Activated naive CD8-positive, alpha-beta T cell treated with anti-CD3 and anti-CD28 coated beads, Interleukin-2, amount 50 U/mL, for 16 hours (primary cell): ENCODE measurements around the gene REPS1.
A peak's percentile ranks its signal among the peaks of the same experiment; 100 is the strongest.
"Not testable (repeated sequence)": the region's sequence is repeated elsewhere in the genome, so short reads cannot be mapped to it uniquely, and the experiment has no call there.

Experiments
- DNase-seq: peaks from one replicate; pipeline ENCODE4 v3.0.0-alpha.2; 2020; ENCODE audit warnings: low read depth, low spot score

REPS1 gene

GRCh38 chr6:138987643-138988468 is at the start of gene REPS1:
Gene REPS1, minus strand, starts transcription at chr6:138988253. Its CDS starts 571 bp downstream, at chr6:138987682.
- peak; percentile 80 for DNase-seq

- no peak for DNase-seq
Observed at GRCh38 chr6:139037490-139037889, 49.4 kb upstream of the REPS1 start.

- no peak for DNase-seq
Observed at GRCh38 chr6:139030228-139030963, 42.3 kb upstream of the REPS1 start.

GRCh38 chr6:139029470-139030227 is 41.6 kb upstream of the REPS1 start:
- no peak for DNase-seq

GRCh38 chr6:139028658-139029469 is 40.8 kb upstream of the REPS1 start, which contains the start of gene ABRACL:
Gene ABRACL, plus strand, starts transcription at chr6:139028745. Its CDS starts 5,416 bp downstream, at chr6:139034161.
- peak; percentile 77 for DNase-seq

GRCh38 chr6:139028215-139028657 is 40.2 kb upstream of the REPS1 start:
- DNase-seq, result no peak

- DNase-seq, result peak; percentile 43
Observed at GRCh38 chr6:139027620-139028182, 39.6 kb upstream of the REPS1 start.

- DNase-seq, result not testable (repeated sequence)
Observed at GRCh38 chr6:139025416-139025815, 37.4 kb upstream of the REPS1 start.

- DNase-seq, result no peak
Observed at GRCh38 chr6:139020689-139021088, 32.6 kb upstream of the REPS1 start.

GRCh38 chr6:139019722-139020121 is 31.7 kb upstream of the REPS1 start:
- DNase-seq, result no peak

- DNase-seq, result no peak
Observed at GRCh38 chr6:139017227-139017626, 29.2 kb upstream of the REPS1 start.

- DNase-seq, result no peak
Observed at GRCh38 chr6:139016337-139017213, 28.5 kb upstream of the REPS1 start.

GRCh38 chr6:139014945-139015344 is 26.9 kb upstream of the REPS1 start:
- no peak for DNase-seq

- no peak for DNase-seq
Observed at GRCh38 chr6:139013185-139013800, 25.2 kb upstream of the REPS1 start.

GRCh38 chr6:139011980-139012379 is 23.9 kb upstream of the REPS1 start:
- no peak for DNase-seq

GRCh38 chr6:139010674-139011073 is 22.6 kb upstream of the REPS1 start:
- DNase-seq, result no peak

GRCh38 chr6:139008117-139008516 is 20.1 kb upstream of the REPS1 start:
- DNase-seq, result no peak

GRCh38 chr6:139007428-139007827 is 19.4 kb upstream of the REPS1 start:
- no peak for DNase-seq

GRCh38 chr6:139006477-139006876 is 18.4 kb upstream of the REPS1 start:
- DNase-seq, result no peak
